ENCODE measurements around the gene HMX1. TPM values are rescaled to one million over a fixed set of nuclear protein-coding genes. Genes with fewer than 3 reads are reported as not detected.

Gene HMX1
- total RNA-seq, 1 donor from 2014 or later: not detected

DNA sequence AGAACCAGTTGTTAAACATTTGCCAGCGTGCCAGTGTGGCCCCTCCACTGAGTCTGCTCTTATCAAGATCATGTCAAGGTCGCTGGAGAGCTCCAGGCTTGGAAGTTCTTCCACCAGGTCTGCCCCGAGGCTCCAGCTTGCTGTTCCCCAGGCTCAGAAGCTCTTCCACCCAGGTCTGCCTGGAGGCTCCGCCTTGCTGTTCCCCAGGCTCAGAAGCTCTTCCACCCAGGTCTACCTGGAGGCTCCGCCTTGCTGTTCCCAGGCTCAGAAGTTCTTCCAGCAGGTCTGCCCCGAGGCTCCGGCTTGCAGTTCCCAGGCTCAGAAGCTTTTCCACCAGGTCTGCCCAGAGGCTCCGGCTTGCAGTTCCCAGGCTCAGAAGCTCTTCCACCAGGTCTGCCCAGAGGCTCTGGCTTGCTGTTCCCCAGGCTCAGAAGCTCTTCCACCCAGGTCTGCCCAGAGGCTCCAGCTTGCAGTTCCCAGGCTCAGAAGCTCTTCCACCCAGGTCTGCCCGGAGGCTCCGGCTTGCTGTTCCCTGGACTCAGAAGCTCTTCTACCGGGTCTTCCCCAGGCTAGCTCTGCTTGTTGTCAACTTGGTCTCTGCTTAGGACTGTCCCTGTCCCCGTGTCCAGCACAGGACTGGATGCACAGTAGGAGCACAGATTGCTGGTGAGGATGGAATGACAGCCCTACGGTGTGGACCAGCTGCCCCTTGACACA is 54.4 kb downstream of the HMX1 start:
- TF ChIP-seq, protein P1, sequence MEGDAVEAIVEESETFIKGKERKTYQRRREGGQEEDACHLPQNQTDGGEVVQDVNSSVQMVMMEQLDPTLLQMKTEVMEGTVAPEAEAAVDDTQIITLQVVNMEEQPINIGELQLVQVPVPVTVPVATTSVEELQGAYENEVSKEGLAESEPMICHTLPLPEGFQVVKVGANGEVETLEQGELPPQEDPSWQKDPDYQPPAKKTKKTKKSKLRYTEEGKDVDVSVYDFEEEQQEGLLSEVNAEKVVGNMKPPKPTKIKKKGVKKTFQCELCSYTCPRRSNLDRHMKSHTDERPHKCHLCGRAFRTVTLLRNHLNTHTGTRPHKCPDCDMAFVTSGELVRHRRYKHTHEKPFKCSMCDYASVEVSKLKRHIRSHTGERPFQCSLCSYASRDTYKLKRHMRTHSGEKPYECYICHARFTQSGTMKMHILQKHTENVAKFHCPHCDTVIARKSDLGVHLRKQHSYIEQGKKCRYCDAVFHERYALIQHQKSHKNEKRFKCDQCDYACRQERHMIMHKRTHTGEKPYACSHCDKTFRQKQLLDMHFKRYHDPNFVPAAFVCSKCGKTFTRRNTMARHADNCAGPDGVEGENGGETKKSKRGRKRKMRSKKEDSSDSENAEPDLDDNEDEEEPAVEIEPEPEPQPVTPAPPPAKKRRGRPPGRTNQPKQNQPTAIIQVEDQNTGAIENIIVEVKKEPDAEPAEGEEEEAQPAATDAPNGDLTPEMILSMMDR (IDR thresholded peaks at IDR 0.05; ENCODE audit: unreplicated experiment): no peak
- peaks cover 8% of the 10 kb centered on the region for H3K27me3 Mint-ChIP-seq (ENCODE audit: unreplicated experiment)
- no peaks in the 10 kb centered on the region for H3K36me3 Mint-ChIP-seq (ENCODE audit: low read depth, unreplicated experiment)
- no peaks in the 10 kb centered on the region for H3K4me1 Mint-ChIP-seq (ENCODE audit: unreplicated experiment)
- no peaks in the 10 kb centered on the region for H3K9me3 Mint-ChIP-seq (ENCODE audit: unreplicated experiment)
- no peak overlapping the region for H3K4me3 Mint-ChIP-seq (ENCODE audit: unreplicated experiment)
- no peak overlapping the region for H3K27ac Mint-ChIP-seq (ENCODE audit: unreplicated experiment)
- no peak for DNase-seq (ENCODE audit: low spot score)

Data from endothelial cell (in vitro differentiated cells).